ENCODE results near the gene STAT4.

Gene STAT4

DNA sequence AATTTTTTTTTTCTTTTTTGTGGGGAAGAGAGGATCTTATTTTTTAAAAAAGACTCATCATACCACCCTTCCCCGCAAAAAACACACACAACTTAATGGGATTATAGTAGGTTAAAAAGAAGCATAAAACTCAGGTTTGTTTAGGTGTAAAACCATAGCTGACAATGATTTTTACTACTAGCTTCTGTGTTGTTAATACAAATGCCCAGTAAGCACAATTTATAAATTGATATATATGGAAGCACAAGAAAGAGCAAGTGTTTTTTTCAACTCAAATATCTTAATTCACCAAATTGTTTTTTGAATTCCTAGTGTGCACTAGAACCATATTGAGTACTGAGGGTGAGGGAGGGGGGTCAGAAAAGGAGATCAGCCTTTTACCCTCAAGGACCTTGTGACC lies 7.0 kb downstream of the STAT4 start:
- DNase-seq, result no peak

DNA sequence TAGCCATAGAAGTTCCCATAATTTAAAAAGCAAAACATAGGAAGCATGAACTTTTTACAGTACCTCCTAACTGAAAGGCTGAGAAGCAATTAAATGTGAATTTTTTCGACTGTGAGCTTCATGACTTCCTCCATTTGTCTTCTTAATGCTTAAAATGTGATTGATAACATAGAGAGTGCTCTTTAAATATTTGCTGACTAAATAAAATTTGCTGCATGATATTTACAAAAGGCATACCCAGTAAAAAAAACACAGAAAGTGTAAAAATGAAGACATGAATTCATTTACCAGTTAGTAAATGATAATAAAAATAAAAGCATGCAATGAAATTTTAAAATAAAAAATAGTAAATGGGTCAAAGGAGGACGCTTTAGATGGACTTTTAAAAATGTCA lies 21.9 kb downstream of the STAT4 start:
- no peak for DNase-seq

DNA sequence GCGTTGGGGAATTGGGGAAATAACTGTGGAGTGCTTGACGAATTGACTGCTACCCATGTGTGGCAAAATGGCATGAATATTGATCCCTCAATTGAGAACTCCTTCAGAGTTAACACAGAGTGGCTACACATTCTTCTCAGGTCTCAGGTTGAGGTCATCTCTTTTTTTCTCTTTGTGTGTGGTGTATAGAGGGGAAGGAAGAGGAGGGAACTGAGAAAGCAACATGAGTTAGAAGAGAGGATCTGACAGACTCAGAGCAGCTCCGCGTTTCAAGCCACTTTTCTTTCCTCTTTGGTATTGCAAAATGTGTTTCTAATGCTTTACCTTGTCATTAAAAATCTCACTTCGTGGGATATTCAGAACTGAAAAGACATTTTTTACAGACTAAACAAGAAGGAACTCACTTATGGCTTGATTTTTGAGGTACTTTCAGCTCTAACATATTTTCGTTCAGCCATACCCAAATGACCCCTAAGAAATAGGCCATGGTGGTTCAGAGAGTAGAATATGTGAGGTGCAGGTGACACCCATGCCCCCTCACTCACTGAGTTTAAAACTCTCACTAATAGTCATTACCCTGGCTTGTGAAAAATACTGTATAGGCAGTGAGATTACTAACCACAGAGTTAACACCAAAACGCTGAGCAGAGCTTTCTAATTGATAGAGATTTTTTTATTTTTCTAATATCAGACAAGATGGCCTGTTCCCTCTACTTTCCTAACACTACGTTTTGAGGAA lies 22.5 kb downstream of the STAT4 start:
- no peak for DNase-seq

DNA sequence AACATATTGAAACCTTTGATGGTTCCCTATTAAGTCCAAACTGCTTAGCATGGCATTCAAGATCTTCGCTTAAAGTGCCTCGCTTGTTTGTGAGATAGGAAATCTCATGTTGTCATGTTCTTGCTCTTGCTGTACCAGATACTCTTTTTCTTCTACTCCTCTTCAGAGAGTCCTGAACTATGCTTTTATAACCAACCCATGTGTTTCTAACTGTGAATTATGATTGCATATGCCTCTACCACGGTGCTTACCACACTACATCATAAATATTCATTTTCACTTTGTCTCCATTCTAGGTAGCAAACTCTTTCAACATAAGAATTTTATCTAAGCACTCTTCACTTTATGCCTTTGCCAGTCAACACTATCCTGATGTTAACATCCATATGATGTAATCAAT lies 23.6 kb downstream of the STAT4 start:
- DNase-seq, result no peak

DNA sequence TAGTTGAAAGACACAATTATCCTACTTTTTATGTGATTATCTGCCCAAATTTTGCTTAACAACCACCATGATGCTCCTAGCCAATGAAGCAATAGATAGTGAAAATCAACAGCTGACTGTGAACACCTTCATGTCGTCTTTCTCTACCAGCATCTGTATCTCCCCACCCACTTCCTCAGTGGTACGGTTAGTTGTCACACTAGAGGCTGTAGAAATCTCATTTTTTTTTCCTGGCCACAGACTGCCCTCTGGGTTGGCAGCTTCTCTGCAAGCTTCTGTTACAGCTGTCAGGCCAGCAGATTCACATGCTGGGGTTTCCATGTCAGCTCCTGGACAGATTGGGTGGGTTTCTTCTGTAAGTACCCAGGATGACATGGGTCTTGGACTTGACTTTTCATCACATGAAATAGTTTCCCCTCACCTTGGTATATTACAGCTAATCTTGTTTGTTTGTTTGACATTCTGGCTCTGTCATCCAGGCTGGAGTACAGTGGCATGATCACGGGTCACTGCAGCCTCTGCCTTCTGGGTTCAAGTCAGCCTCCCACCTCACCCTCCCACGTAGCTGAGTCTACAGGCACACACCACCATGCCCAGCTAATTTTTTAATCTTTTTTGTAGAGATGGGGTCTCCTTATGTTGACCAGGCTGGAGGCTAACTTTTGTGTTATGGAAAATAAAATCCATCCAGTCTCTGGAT lies 24.3 kb downstream of the STAT4 start:
- no peak for DNase-seq

DNA sequence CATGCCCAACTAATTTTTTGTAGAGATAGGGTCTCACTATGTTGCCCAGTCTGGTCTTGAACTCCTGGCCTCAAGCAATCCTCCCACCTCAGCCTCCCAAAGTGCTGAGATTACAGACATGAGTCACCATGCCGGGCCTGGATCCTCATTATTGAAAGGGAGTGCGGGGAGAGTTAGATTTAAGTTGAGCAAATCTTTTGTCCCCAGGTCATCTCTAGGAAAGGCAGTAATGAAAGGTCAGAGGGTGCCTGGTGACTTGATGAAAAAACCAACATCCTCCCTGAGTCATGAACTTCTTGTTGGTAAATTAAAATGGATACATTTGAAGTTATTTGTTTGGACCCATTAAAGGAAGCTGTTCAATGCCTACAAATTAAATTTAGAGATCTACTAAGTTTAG lies 25.1 kb downstream of the STAT4 start:
- no peak for DNase-seq

DNA sequence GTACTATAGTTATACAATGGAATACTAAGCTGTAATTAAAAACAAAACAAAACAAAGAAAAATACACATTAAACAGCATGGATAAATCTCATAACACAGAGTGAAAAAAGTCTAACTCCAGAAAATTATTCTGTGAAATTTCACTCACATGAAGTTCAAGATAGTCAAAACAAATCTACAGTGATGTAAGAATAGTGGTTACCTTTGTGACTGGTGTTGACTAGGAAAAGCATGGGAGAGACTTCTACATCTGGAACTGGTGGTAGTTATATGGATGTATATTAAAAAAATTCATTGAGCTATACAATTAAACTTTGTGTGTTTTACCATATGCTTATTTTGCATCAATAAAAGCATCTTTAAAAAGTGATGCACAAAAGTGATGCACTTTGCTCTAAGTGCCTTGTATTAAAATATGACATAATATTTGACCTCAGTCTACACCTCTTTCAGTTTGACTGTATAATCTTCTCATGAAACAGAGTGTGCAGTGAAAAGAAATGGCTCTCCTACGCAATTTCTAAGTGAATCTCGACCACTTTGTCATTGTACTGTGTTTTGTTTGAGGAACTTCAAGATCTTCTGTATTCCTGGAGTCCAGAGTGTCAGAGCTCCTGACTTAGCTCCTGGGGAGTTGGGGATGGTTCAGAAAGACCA lies 28.0 kb downstream of the STAT4 start:
- no peak for DNase-seq

DNA sequence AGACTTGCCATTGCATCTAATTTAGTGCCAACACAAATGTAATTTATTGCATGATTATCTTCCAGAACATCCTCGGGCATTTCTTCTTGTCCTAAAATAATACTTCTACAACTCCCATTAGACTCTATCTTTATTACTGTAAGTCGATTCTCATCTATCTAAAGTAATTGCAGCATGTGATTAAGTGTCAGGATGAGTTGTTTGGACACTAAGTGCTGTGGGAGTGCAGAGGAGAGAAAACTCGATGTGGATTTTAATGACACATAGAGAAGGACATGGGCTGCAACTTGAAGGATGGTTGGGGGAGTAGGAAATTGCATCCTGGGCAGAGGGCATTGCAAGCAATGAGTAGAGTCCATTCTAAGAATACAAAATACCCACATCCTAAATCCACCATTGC lies 33.5 kb downstream of the STAT4 start:
- no peak for DNase-seq

DNA sequence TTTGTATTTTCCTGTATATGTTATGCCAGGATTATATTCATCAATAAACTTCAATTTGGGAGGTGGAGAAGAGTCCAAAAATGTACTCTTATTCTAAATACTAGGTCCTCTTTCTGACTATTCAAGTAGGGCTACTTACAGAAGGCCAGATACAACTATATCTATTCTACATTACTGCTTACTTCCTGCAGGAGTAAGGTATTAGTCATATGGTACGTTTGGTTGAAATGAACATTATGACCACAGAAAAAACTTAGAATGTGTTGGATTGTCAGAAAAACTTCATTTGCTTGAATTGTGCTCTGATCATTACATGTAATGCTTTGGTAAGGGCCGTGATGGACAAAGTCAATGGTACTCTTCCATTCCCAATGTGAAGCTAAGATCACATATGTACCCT lies 35.0 kb downstream of the STAT4 start:
- no peak for DNase-seq

DNA sequence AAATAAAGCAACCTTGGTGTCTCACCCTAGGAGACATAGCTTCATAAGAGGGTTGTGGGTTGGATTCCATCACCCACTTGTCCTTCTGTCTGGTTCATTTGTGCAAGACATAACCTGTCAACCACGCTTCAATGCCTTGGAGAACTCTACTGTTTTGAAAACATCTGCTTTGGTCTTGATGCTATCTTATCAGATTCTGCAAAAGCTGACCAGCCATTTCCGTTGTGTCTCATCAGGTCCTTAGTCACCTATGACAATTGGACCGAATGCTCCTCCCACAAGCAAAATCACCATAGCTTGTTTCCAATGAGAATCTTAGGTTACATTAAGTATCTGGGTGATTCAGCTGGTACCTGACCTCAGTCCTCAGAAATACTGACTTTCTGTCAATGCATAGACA lies 35.4 kb downstream of the STAT4 start:
- DNase-seq, result no peak

DNA sequence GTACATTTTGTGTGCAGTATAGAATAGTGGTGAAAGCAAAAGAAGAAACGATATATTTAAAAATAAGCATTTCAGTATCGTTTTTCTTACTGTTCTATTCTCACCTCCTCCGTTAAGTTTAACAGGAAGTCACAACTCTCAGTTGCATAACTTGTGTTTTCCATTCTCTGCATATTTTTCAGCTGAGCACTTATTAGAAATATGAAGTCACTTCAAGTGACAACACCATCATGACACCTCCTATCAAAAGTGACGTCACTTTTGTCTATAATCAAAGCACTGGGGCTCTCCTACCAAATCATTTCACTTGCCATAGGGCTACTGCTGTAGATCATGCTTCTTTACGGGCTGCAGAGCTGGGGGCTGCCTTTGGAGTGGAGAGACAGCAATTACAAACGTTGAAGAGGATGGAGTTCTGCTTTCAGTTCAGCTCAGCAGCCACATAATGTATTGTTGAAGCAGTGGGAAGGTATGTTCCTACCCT lies 36.3 kb downstream of the STAT4 start:
- DNase-seq, result no peak

DNA sequence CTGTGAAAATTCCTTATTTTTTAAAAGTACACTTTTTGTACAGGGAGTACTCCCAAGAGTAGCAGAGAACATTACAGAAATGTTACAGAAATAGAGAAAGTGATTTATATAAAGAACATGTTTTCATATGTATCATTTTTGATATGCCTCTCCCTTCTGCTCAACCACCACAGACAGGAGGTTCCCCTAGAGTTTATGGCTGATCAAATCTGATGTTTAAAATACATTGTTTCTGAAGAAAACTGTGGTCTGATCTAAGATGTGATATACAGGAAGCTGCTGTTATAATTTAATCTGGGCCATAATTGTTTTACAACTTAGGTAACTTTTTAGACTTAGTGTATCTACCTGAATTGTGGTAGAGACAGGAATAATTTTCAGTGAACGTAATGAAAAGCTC lies 37.0 kb downstream of the STAT4 start:
- no peak for DNase-seq

DNA sequence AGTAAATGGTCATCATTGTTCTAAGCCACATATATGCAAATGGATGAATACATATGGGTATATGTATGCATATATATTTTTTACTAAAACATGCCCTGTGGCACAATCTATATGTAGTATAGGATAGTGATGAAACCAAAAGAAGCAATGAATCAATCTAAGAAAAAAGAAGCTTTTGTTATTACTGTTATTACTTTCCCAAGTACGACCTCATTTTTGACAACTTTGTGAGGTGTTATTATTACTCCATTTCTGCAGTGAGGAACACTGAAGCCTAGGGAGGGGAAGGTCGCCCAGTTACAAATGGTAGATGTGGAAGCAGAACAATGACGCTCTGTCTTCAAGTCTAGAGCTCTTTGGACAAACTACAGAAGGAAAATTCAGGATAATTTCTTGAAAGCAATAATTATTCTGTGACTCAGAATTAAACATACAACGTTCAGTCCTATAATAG lies 38.3 kb downstream of the STAT4 start:
- no peak for DNase-seq

DNA sequence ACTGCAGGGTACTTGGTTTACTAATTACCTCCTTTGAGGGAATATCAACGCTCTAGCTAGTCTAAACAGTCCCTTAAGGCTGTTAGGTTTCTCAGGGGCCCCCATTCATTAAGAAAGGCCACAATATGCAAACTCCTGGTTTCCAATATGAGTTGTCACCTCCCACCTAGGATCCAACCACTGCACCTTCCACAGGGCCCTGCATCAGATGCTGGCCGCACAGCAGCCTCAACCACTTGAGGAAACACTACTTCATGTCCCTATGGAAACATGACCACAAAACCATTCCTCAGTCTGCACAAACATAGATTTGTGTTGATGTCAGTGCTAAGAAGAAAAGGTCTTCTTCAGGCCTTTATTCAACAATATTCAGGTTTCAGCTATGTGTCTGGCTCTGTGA lies 40.9 kb downstream of the STAT4 start:
- no peak for DNase-seq

DNA sequence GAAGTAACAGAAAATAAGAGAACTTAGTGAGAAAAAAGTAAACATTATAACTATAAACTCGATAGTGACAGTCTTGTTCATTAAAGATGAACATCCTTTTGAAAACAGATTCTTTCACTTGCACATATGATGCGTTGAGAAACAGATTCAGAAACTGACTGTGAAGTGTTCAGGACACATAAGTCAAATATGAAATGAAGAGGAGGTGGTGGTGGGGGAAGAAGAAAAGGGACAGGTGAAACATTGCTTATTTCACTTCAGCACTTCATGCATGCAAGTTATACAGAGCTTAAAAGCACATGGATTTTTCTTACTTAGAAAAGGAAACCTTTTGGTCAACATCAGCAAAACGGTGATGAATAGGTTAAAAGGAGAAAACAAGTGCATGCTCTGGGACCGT lies 42.5 kb downstream of the STAT4 start:
- DNase-seq, result no peak

DNA sequence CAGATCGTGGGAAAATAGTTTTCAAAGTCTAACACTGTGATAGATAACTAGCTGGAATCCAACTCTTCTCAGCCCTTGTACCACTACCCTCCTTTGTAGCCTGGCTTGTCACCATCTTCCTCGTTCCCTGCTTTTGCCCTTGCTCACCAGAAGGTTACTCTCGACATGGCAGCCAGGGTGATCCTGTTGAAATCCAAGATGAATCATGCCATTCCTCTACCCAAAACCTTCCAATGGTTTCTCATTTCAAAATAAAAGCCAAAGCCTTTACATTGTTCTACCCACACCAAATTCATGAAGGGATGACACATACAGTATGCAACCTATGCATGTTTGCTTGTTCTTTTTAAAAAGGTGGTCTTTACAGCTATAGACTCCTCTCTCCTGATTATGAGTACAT lies 45.7 kb downstream of the STAT4 start:
- DNase-seq, result no peak

DNA sequence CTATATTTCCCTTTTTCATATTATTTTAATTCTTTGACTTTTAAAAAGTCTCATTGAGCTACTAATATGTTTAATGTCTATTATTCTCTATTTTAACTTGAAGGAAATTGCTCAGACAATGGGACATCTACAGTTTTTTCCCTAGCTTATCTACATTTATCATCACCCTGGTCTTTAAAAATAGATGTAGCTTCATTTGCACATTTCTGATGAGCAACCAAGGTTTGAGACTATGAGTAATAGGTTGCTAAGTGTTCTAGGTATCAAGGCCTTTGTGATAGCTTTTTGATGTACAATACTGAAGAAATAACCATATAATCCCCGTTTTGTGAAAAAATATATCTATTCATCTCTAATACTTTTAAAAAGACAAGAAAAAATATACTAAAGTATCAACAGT lies 47.0 kb downstream of the STAT4 start:
- DNase-seq, result no peak

DNA sequence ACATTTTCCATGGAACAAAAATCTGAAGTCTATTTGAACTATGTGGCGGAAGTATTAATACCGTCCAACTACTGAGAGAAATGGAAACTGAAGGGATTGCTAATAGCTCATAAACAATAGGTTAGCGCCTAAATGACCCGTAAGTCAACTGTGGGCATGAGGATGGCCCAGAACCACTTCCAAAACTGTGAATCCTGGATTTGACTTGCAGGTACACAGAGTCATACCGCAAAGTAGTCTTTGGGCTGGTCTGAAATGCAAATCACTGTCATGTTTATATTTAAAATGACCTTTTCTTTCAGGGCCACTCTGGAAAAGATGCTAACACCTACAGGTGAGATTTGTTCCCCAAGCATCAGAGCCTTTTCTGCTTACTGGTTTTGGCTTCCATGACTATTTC lies 50.6 kb downstream of the STAT4 start:
- DNase-seq, result no peak

DNA sequence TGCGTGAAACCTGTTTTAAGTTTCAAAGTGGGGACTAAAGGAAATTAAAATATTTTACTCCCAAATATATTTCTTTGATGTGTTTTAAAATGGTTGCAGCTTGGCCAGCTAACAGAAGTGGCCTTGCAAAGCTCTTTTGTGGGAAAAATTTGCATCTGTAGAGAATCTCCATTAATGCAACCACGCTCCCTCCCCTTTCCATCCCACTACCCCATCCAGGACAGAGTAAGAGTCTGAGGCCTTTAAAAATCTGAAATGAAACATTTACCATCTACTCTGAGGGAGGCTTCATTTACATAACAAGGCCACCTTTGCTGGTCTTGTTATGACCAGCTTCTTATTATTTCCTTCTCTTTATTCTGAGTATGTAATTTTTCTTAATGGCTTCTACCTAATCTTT lies 63.5 kb downstream of the STAT4 start:
- no peak for DNase-seq

DNA sequence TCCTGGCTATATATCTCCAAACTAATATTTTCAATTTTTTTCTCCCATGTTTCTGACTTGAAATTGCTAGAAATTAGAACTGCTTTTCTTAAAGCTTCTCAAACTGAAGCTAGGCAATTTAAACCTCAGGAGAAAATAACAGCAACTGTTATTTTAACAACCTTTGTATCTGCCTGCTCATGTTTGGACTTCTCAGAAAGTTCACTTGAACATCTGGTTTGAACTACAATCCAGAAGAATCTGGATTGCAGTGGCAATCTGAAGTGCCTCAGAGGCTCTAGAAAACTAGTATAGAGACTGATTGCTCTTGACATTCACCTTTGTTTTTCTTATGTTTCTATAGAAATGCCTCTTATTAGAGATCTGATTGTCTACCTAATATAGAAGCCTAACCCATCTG lies 64.1 kb downstream of the STAT4 start:
- DNase-seq, result no peak

DNA sequence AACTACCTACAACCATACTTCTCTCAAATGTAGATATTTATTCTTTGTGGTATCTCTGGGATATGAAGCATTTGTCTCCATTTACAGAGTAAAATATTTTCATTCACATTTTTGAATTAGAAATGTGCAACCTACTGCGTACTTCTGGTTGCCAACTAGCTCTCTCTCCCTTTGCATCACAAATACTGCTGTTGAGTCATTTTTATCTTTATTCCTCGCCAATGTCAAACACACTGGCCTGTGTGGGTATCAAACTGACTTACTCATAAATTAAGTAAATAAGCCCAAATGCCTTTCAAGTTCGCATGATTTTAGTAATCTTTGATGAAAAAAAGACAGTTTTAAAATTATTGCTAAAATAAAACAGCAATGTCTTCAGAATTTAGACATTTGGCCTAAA lies 67.3 kb downstream of the STAT4 start:
- no peak for DNase-seq

DNA sequence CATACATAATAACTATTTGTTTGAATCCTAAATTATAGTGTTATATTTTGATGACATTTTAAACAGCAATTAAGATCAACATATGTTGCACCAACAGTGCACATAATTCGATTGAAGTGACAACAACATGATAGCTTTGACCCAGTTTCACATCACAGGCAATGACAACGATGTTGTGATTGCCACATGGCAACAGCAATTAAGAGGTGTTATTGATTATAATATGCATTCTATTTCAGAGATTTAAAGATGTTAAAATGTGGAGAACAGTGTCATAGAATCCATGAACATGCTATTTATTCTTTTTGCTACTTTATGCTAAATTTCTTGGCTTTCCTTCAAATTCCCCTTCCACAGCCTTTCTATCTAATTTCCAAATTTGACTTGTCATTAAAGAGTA lies 68.5 kb downstream of the STAT4 start:
- no peak for DNase-seq

DNA sequence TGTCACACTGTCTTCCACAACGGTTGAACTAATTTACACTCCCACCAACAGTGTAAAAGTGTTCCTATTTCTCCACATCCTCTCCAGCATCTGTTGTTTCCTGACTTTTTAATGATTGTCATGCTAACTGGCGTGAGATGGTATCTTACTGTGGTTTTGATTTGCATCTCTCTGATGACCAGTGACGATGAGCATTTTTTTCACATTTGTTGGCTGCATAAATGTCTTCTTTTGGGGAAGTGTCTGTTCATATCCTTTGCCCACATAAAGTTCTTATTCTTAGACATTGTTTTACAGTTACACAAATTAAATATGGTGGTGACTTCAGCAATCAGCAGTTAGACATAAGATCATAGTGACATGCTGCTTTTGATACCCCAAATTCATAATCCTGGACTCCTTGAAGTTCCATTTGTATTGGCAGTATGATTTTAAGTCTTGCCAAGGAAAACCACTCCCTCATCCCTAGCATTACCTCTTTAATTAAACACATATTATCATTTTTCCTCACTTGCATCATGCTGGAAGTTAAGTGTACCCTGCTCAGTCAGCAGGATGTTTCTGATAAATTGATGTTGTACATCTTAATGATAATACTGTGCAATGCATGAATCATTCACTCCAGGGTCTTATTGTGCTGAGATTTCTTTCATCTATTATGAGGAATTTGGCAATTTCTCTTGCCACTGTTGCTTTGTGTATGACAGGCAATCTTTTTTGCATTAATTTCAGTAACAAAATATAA lies 69.2 kb downstream of the STAT4 start:
- no peak for DNase-seq
